Neutrophil (primary cell): ENCODE data around the gene MYT1.

Experiments
- H3K27ac ChIP-seq: fragments of 200-600 bp; sonication (generic); 2 replicates; pipeline ENCODE4 v1.5.1; 2016; ENCODE audit warnings: mild to moderate bottlenecking, moderate library complexity
- H3K27me3 ChIP-seq: fragments of 200-600 bp; sonication (generic); 2 replicates; pipeline ENCODE4 v1.6.0; 2016; ENCODE audit warnings: mild to moderate bottlenecking
- H3K36me3 ChIP-seq: fragments of 200-600 bp; sonication (generic); 2 replicates; pipeline ENCODE4 v1.5.1; 2017
- H3K4me1 ChIP-seq, 2 experiments: fragments of 200-600 bp in 1 of 2; sonication (generic) in 1 of 2; 1 replicate in 1 of 2; 2 replicates in 1 of 2; pipeline versions ENCODE4 v1.5.1 to v1.6.1; 2013 to 2016; ENCODE audit warnings: low read depth in 1 of 2, low read length in 1 of 2, mild to moderate bottlenecking in 1 of 2, moderate library complexity in 1 of 2; ENCODE audit not compliant: control insufficient read depth in 1 of 2, insufficient read depth in 1 of 2
- H3K4me3 ChIP-seq, 2 experiments: fragments of 200-600 bp in 1 of 2; sonication (generic) in 1 of 2; 1 replicate in 1 of 2; 2 replicates in 1 of 2; pipeline ENCODE4 v1.5.1; 2013 to 2016; ENCODE audit warnings: low read depth in 1 of 2, low read length in 1 of 2, mild to moderate bottlenecking in 1 of 2, moderate library complexity in 1 of 2
- H3K9me3 ChIP-seq: fragments of 200-600 bp; sonication (generic); 2 replicates; pipeline ENCODE4 v1.5.1; 2016
- TF ChIP-seq, protein P1 (sequence below): fragments of 200-600 bp; sonication (generic); IDR thresholded peaks from 2 replicates; pipeline ENCODE4 v1.5.1; 2016; ENCODE audit warnings: antibody characterized with exemption

Gene MYT1

DNA sequence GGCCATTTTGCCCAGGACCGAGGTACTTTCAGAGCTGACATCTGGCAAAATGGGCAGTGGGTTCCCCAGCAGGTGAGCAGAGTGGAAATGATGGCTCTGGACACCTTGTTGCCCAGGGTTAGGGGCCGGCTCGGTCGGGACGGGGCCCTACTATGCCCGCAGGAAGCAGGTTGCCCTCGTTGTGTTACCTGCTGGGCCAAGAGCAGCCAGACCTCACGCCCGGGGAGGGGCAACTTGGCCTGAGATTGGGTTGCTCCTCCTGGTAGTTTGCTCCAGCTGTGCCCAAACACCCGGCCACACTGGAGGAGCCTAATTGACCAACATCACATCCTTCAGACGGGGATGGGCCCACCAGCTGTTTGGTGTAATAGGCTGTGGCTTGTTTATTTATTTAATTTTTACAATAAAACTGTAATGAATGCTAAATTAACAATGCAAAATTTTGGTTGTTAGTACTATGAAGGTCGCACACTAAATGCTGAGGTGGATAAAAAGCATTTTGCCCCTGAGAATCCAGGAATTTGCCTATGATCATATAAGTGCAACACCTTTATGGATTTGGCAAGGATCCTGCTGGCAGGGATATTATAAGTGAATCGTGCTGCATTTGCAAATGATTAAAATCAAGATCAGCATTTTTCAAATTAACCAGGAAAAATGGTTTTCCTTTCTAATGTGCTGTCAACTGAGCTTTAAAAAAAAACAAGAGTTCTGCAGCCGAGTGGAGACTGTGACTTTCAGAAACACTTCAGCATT, 64.7 kb downstream of the MYT1 start:
- TF ChIP-seq, protein P1, sequence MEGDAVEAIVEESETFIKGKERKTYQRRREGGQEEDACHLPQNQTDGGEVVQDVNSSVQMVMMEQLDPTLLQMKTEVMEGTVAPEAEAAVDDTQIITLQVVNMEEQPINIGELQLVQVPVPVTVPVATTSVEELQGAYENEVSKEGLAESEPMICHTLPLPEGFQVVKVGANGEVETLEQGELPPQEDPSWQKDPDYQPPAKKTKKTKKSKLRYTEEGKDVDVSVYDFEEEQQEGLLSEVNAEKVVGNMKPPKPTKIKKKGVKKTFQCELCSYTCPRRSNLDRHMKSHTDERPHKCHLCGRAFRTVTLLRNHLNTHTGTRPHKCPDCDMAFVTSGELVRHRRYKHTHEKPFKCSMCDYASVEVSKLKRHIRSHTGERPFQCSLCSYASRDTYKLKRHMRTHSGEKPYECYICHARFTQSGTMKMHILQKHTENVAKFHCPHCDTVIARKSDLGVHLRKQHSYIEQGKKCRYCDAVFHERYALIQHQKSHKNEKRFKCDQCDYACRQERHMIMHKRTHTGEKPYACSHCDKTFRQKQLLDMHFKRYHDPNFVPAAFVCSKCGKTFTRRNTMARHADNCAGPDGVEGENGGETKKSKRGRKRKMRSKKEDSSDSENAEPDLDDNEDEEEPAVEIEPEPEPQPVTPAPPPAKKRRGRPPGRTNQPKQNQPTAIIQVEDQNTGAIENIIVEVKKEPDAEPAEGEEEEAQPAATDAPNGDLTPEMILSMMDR: no peak
- no peaks in the 10 kb centered on the region for H3K9me3 ChIP-seq
- H3K4me3 ChIP-seq: no peak overlapping the region
- no peaks in the 10 kb centered on the region for H3K4me1 ChIP-seq
- H3K27ac ChIP-seq: no peak overlapping the region
- H3K27me3 ChIP-seq: no peaks in the 10 kb centered on the region
- H3K36me3 ChIP-seq: no peaks in the 10 kb centered on the region

GRCh38 chr20:64229507-64230061, 65.3 kb downstream of the MYT1 start:
- no peaks in the 10 kb centered on the region for H3K9me3 ChIP-seq
- TF ChIP-seq, protein P1: no peak
- no peaks in the 10 kb centered on the region for H3K27me3 ChIP-seq
- H3K36me3 ChIP-seq: no peaks in the 10 kb centered on the region
- no peak overlapping the region for H3K27ac ChIP-seq
- no peak overlapping the region for H3K4me3 ChIP-seq
- no peaks in the 10 kb centered on the region for H3K4me1 ChIP-seq

DNA sequence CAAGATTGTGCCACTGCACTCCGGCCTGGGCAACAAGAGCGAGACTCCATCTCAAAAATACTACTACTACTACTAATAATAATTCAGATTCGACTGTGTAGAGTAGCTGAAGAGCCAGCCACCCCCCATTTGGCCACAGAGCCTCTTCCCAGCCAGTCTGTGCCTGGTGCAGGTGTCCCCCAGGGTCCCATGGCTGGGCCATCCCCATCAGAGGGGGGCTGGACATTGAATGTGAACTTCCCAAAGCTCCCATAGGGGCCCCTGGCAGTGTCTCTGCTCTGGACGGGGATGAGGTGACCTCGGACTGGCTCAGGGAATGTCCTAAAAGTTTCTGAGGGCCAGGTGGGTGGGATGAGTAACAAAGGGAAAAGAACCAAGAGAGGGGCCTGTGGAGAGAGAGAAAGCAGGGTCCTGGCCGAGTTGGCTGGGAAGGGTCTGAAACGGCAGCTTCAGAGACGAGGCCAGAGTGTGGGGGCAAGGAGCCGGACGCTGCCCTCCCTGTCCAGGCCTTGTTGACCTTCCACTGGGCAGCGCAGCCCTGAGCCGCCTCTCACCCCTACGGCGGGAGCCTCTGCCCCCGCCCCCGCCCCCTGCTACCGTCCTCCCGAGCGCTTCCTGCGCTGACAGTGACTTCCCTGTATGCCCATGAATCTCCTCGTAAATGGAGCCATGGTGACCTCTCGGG, 66.4 kb downstream of the MYT1 start:
- no peaks in the 10 kb centered on the region for H3K4me1 ChIP-seq
- no peak overlapping the region for H3K4me3 ChIP-seq
- no peak overlapping the region for H3K27ac ChIP-seq
- TF ChIP-seq, protein P1: no peak
- H3K9me3 ChIP-seq: no peaks in the 10 kb centered on the region
- H3K36me3 ChIP-seq: no peaks in the 10 kb centered on the region
- H3K27me3 ChIP-seq: no peaks in the 10 kb centered on the region

DNA sequence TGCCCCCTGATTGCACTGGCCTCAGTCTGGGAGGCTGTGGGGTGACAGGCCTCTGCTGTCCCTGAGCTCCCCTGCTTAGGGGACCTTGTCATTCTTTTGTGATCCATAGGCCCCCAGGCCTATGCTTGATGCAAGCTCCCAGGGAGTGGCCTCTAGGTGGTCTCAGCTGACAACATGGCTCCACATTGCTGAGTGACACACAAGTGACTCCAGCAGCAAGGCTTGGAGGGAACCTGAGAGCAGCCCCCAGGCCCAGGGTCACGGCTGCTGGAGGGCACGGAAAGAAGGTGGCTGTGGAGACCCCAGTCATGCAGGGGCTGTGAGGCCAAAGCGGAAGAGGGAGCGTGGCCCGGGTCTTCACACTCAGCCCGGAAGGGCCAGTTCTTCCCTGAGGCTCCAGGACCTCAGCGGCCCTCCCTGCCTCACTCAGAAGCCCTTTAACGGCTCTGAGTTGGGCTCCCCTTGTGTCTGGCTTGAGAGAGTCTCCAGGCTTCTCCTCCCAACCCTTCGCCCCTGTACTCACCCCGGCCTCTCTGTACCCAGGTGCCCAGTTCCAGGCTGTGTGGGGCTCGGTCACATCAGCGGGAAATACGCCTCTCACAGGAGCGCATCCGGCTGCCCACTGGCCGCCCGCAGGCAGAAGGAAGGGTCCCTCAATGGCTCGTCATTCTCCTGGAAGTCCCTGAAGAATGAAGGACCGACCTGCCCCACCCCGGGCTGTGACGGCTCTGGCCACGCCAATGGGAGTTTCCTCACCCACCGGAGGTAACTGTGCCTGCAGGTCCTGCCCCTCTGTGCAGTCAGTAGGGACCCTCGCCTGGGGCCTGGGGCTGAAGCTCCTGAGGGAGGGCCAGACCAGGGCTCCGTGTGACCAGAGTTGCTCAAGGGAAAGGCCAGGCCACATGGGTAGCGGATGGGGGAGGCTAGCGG, 67.6 kb downstream of the MYT1 start:
- Histone ChIP-seq H3K4me1 (no peaks in the 10 kb centered on the region), H3K27me3 (no peaks in the 10 kb centered on the region), H3K36me3 (no peaks in the 10 kb centered on the region), H3K9me3 (no peaks in the 10 kb centered on the region), H3K4me3 (no peak overlapping the region), H3K27ac (no peak overlapping the region)
- TF ChIP-seq, protein P1: no peak

GRCh38 chr20:64232794-64233193, 68.5 kb downstream of the MYT1 start:
- TF ChIP-seq, protein P1: no peak

More at GRCh38 chr20:64232794-64233193, 68.5 kb downstream of the MYT1 start:
- no peaks in the 10 kb centered on the region for H3K4me1 ChIP-seq
- H3K36me3 ChIP-seq: no peaks in the 10 kb centered on the region
- no peaks in the 10 kb centered on the region for H3K27me3 ChIP-seq
- H3K27ac ChIP-seq: no peak overlapping the region
- H3K9me3 ChIP-seq: no peaks in the 10 kb centered on the region
- H3K4me3 ChIP-seq: no peak overlapping the region
